Caki2 (cell line): ENCODE data around the gene PRDX4. TPM values are rescaled to one million over a fixed set of nuclear protein-coding genes. Genes with fewer than 3 reads are reported as not detected.
A peak's percentile ranks its signal among the peaks of the same experiment; 100 is the strongest.
"Not testable (repeated sequence)": the region's sequence is repeated elsewhere in the genome, so short reads cannot be mapped to it uniquely, and the experiment has no call there.

ENCODE experiments used
- DNase-seq: peaks from one replicate; pipeline ENCODE4 v3.0.0-alpha.2; 2015; ENCODE audit warnings: low read depth
- in situ Hi-C: cut with HindIII; loops from 2 replicates; pipeline ENCODE4 v1.10.0; 2016; ENCODE audit warnings: low sequenced_read_pairs, low pct_unique_long_range_greater_than_20kb, mixed read lengths
- total RNA-seq: library from RNA; depleted of rRNA; stranded (reverse); fragments of >200 nt; shearing (Covaris generic); gene quantifications from 2 replicates; pipeline ENCODE4 v1.2.3, GENCODE V29; 2014; ENCODE audit warnings: low replicate concordance

Gene PRDX4
- total RNA-seq, 1 experiment from 2014 or later, result 359 TPM

DNA sequence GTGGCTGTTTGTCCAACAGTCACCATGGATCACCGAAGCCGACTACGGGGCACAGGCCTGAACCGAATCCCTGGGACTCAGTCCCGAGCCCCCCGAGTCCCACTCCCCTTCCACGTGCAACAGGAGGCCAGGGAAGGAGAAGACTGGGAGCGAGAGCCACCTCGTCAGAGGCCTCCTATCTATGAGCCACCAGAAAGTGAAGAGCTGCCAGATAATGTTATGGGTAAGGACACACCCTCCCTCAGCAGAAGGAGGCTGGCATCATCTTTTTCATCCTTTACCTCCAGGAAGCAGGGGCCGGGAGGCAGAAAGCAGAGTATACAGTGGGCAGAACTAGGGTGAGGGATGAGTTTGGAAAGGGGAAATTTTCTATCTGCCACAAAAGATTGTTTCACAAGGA is 2.8 kb upstream of the PRDX4 start:
- in situ Hi-C loops, result no loop called here
- DNase-seq, result no peak

DNA sequence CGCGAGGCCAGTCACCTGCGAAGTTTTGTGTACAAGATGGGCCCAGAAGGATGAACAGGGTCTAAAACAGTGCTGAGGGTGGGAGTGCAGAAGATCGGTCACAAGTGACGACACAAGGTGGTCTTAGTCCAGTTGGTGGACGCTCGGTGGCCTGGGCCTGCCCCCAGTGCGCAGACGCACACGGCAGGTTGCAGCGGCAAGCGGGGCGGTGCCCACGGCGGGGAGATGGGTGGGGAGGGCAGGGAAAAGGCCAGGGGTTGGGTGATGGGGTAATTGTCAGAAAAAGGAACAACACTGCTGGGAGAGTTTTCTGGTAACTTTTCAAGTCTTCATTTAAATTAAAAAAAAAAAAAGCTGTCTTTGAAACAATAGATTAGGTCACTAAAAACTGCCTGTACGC is 1.0 kb upstream of the PRDX4 start:
- in situ Hi-C loops, result no loop called here
- no peak for DNase-seq

DNA sequence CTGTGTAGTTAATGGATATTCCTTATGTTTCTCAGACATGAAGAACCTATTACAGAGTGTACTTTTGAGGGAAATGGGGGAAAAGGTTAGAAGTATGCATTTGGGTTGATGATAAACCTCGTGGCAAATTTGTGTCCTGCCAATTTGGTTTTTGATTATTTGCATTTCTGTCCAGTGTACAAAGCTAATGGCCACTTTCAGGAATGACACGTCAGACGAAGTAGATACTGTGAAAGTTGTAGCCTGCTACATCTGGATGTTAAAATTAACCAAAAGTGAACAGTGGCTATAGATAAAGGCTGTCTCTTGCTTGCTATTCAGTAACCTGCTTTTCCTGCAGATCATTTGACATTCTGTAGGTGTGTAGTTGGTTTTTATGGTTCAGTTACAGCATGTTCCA is 1.0 kb downstream of the PRDX4 start:
- in situ Hi-C loops, result no loop called here
- DNase-seq, result no peak

DNA sequence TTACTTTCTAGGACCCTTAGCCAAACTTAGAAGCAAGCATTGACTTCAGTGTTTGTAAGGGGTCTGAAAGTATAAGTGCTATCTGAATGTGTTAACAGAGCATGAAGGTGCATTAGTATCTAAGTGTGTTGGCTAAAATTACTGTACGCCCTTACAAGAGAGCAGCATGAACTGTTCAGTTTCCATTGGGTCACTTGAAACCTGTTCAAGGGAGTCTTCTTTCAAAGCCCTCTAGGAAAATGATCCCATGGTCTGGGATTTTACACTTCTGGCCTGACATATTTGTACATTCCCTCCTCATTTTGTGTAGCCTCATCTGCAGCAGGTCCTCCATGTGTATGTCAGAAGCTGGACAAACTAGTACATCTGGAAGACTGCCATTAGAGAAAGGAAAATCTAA is 3.2 kb downstream of the PRDX4 start:
- DNase-seq, result no peak
- in situ Hi-C loops, result no loop called here

DNA sequence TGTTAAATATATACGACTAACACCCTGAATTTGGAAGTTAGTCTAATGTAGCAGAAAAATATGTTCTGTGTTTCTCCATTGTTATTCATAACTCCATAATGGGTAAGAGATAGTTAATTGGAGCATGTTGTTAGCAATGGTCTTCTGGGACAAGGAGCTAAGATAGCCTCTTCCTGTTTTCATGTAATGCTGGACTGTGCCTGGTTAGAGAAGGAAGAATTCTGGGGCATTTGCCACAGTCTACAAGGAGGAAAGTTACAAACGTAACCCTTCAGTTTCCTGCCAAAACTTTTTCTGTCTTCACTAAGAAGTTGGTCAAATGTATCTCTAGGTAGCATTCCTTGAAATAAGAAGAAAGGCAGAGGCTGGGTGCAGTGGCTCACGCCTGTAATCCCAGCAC is 5.8 kb downstream of the PRDX4 start:
- in situ Hi-C loops, result no loop called here
- DNase-seq, result no peak

DNA sequence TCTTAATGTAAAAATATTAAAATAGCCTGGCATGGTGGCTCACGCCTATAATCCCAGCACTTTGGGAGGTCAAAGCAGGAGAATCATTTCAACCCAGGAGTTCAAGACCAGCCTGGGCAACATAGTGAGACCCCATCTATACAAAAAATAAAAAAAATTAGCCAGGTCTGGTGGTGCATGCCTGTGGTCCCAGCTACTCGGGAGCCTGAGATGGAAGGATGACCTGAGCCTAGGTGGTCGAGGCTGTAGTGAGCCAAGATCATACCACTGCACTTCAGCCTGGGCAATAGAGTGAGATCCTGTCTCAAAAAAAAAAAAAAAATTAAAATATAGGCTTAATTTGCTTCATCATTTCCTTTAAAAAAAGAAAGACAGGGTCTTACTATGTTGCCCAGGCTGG is 9.2 kb downstream of the PRDX4 start:
- in situ Hi-C loops, DNase-seq: not testable (repeated sequence)

DNA sequence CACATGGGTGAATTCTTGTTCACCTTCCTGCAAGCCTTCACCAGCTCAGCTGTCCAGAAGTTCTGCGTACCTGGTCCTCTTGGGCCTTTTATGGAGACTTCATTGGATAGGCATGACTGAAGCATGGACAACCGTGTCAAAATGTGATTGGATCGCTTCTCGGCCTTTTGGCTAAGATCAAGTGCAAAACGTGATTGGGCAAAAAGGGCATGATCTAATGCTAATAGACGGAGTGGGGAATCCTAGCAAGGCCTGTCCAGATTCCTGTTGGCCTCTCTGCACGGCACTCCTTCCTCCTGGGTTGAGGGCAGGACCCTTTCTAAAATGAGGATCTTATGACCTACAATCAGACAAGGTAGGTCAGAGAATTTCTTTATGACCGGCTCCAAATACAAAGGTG is 24.9 kb downstream of the PRDX4 start:
- in situ Hi-C loops, result no loop called here
- DNase-seq, result no peak

DNA sequence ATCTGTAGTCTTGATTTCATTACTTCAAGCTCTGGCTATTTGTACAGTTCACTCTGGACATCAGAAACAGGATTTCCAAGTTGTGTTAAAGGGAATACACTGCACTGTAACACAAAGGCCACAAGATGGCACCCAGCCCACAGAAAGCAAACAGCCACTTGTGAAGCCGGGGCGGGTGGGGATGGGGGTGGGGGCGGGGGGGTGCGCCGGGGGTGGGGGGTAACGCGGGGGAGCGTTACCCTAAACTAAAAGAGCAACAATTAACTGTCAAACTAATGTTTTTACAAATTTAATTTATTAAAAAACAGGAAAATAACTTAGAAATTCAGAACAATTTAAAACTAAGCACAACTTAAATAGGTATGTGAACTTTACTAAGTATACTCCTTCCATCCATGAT is 27.3 kb downstream of the PRDX4 start:
- peak; percentile 4 for DNase-seq
- in situ Hi-C loops, result no loop called here

DNA sequence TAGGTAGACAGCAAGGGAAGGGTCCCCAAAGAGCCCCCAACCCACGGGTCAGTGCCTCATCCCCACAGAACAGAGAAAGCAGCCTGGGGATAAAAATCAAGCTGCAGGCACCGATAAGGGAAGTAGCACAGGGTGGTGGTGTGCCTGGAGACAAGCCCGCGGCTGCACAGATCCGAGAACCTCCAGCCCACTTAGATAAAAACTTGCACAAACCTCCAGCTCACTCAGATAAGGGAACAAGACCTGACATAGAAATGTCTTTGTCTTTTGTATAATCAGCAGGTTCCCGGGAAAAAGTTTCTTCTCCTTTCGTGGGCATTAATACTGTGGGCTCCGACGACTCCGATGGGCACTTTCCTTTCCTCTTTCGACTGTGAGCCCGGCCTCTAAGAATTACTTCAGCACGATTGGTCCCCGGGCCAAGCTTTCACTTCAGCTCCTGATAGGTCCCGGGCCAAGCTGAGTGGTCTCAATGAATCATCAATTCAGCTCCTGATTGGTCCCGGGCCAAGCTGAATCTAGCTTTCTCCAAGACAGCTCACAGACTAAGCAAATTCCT is 32.4 kb downstream of the PRDX4 start:
- no peak for DNase-seq
- in situ Hi-C loops, result no loop called here

DNA sequence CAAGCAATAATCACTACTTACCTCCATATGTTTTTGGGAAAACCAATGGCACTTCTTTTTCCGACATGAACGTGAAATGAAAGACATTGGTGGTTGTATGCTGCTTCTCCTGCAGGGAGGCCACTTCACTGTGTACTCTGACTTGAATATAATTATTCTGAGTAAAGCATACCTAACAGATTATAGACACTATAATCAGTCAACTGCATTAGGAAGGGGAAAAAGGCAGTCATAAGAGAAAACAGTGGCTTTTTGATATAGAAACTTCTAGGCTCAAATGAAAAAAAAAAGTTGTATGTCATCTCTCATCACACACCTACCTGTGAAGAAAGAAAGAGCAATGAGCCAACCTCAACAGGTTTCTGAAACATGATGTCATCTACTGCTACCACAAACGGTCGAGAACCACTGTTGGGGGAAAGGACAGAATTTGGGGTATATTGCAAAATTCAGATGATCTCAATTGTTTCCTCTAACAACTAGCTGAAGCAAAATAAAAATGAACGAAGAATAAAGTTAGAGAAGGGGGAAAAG is 37.4 kb downstream of the PRDX4 start:
- DNase-seq, result no peak
- in situ Hi-C loops, result no loop called here

DNA sequence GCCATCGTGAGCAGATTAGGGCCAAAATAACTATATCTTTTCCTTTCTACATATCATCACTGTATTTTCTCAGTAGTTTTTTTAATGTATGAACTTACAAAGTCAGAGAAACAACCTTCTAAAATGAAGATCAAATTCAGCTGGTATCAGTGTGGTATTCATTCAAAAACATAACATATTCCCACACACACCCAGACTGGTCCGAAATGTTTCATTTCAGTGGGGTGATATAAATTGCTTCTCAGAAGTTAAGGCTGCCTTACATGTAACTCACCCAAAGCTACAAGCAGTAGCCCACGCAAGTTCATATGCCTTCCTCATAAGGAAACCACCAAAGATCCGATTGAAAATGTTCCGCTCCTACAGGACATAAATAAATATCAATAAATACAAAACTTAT is 37.9 kb downstream of the PRDX4 start:
- in situ Hi-C loops, result no loop called here
- no peak for DNase-seq

DNA sequence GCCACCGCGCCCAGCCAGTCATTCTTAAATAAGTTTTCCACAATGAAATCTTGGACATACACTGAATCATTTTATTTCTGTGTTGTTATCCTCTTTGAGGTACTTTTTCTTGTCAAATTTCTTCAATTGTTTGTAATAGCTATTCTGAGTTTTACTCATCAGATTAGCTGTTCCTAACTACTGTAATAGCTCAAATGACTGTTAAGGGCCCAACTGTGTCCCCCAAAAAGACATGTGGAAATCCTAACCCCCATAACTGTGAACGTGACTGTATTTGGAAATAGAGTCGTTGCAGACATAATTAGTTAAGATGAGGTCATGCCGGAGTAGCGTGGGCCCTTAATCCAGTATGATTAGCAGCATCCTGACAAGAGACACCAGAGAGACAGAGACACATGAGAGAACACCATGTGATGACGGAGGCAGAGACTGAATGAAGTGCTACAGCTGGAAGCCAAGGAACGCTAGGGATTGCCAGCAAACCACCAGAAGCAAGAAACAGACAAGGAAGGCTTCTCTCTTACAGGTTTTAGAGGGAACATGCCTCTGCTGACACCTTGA is 52.9 kb downstream of the PRDX4 start:
- no peak for DNase-seq
- in situ Hi-C loops, result no loop called here

DNA sequence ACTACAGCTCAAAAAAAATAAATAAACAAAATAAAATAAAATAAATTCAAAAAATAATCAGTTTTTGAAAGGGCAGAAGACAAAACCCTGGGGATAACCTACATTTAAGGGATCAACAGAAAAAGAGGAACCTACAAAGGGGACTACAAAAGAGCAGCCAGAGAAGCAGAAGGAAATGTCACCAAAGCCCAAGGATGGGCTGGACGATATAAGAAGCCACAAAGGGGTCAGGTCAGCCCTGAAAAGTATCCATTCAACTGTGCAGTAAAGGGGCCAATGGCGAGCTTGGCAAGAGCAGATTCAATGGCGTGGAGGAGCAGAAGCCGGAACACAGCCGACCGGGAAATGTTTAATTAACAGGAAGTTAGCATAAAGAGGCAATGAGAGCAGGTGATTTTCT is 58.9 kb downstream of the PRDX4 start:
- in situ Hi-C loops, result no loop called here
- DNase-seq, result no peak

DNA sequence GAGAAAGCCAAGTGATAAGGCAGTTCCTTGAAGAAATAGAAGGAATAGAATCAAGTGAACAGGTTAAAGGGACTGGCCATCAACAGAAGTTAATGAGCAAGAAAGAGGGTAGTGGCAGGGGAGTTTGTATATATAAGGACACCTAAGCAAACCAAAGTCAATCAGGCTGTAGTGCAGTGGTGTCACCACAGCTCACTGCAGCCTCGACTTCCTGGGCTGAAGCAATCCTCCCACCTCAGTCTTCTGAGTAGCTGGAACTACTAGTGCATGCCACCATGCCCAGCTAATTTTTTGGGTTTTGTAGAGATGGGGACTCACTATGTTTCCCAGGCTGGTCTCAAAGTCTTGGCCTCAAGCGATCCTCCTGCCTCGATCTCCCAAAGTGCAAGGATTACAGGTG is 59.9 kb downstream of the PRDX4 start:
- in situ Hi-C loops, result no loop called here
- no peak for DNase-seq

DNA sequence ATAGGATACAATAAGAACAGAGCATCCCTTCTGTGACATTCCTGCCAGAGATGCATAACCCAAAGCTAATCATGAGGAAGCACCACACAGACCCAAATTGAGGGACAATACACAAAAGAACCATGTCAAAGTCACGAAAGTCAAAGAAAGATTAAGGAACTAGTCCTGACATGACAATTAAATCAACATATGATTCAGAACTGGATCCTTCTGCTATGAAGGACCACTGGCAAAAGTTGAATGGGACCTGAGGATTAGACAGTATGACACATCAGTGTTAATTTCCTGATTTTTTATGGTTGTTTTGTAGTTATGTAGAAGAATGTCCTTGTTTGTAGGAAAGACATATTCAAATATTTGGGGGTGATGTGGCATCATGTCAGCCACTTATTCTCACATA is 61.9 kb downstream of the PRDX4 start:
- in situ Hi-C loops, result no loop called here
- DNase-seq, result no peak

DNA sequence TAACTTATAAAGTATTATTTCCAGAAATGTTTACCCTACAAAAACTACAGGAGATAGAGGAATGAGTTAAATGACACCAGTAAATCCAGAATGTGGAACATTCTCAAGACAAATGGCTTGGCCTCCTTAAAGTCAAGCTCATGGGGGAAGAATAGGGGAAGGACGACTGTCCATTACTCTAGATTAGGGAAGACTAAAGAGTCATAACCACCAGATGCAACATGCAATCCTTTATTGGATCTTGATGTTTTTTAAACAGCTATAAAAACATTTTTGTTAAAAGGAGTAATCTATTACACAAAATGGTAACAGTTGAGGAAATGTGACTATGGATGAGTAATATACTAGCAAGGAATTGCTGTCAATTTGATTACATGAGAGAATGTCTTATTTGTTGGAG is 64.7 kb downstream of the PRDX4 start:
- in situ Hi-C loops, result no loop called here
- DNase-seq, result no peak

DNA sequence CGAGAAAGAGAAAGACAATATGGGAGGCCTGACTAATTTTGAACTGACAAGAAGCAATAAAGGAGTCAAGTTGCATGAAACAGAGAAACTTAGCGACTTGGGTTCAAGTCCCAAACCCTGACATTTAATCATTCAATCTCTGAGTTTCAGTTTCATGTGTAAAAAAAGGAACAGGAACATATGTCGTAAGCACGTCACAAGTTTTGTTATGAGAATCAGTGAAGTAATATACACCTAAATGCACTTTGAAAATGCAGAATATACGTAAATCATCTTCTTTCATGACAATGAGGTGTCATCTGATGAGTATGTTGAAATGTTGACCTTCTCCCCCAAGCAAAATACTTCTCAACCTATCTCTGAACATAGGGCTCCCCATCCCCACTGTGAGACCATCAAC is 65.4 kb downstream of the PRDX4 start:
- in situ Hi-C loops, result no loop called here
- DNase-seq, result no peak
